ENCODE results near the gene COL4A2.

COL4A2 gene

DNA sequence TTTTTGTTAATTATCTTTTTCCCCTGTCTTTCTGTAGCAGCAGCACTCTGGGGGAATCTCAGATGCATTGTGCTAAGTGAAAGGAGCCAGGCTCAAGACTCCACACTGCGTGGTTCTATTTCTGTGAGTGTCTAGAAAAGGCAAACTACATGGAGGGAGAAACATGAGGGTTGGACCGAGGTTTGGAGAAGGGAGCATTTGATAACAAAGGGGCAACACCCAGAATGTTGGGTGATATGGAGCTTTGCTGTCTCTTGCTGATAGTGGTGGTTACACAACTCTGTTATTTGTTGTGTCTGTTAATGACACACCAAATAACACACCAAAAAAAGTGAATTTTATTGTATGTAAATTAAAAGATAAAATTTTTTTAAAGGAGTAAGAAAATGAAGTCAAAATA is 107.8 kb downstream of the COL4A2 start:
- Histone ChIP-seq H3K9ac (ENCODE audit: low read length) (no peak overlapping the region), H3K4me3 (ENCODE audit: low read length) (no peak overlapping the region), H3K4me1 (ENCODE audit: control insufficient read depth, insufficient read depth, low read length) (peaks cover 56% of the 10 kb centered on the region), H3K27ac (ENCODE audit: low read depth, low read length) (peak overlapping the region; percentile 38), H3K36me3 (ENCODE audit: control insufficient read depth, insufficient read depth, low read length) (no peaks in the 10 kb centered on the region), H3K27me3 (ENCODE audit: control insufficient read depth, insufficient read depth, low read length) (no peaks in the 10 kb centered on the region)

DNA sequence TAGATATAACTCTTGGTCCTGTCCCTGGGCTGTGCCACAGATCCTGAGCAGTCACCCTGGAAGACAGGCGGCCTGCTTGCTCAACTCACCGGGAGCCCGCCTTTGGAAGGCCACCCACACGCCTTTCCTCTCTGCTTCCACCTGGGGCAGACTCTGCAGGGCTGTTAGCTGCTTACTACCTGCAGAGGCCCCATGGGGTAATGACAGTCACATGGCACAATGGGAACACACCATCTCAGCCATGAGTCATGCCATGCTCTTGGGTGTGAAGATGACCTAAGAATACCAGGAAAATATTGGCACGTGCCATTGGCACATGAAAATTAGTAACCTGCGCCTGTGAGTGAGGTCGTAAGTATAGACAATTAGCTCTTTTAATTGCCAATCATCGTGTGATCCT is 108.6 kb downstream of the COL4A2 start:
- Histone ChIP-seq H3K27me3 (ENCODE audit: control insufficient read depth, insufficient read depth, low read length) (no peaks in the 10 kb centered on the region), H3K4me3 (ENCODE audit: low read length) (no peak overlapping the region), H3K9ac (ENCODE audit: low read length) (no peak overlapping the region), H3K36me3 (ENCODE audit: control insufficient read depth, insufficient read depth, low read length) (no peaks in the 10 kb centered on the region), H3K27ac (ENCODE audit: low read depth, low read length) (peak overlapping the region; percentile 82), H3K4me1 (ENCODE audit: control insufficient read depth, insufficient read depth, low read length) (peaks cover 49% of the 10 kb centered on the region)

DNA sequence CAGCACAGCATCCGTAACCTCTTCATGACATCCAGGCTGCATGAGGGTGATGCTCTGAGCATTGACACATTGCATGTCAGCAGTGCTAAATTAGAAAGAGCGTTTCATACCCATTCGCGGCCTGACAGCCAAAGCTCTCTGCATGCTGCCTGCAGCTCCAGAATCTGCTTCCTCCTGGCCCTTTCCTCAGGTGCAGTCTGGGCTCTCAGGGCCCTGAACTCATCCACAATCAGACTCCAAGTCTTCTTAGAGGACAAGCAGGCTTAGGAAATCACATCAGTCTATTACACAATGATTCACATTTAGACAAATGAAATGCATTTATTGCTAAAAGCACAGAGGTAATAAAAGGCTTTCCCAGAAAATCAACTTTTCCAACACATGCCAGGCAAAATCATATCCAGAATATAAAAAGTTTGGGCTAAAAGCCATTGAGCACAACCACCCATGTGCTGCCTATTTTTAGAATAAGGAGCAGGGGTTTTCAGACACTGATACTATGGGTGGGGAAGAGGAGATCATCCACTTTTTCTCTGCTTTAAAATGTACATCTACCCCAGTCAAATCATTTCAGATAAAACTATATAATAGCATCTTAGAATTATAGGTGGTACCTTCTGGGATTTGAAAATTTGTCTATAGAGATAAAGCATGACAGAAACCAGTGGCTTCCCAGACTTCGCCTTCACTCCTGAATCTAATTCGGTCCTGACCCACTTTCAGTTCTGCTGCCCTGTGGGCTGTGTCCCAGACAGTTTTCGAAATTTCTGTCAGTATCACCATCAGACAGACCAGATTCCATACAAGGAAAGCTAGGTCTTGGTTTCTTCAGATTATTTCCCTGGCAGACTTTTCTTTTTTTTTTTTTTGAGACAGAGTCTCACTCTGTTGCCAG is 109.3 kb downstream of the COL4A2 start:
- H3K27ac ChIP-seq (ENCODE audit: low read depth, low read length), result peak overlapping the region; percentile 82
- no peak overlapping the region for H3K9ac ChIP-seq (ENCODE audit: low read length)
- H3K4me3 ChIP-seq (ENCODE audit: low read length), result no peak overlapping the region
- H3K4me1 ChIP-seq (ENCODE audit: control insufficient read depth, insufficient read depth, low read length), result peaks cover 42% of the 10 kb centered on the region
- H3K27me3 ChIP-seq (ENCODE audit: control insufficient read depth, insufficient read depth, low read length), result no peaks in the 10 kb centered on the region
- H3K36me3 ChIP-seq (ENCODE audit: control insufficient read depth, insufficient read depth, low read length), result no peaks in the 10 kb centered on the region

DNA sequence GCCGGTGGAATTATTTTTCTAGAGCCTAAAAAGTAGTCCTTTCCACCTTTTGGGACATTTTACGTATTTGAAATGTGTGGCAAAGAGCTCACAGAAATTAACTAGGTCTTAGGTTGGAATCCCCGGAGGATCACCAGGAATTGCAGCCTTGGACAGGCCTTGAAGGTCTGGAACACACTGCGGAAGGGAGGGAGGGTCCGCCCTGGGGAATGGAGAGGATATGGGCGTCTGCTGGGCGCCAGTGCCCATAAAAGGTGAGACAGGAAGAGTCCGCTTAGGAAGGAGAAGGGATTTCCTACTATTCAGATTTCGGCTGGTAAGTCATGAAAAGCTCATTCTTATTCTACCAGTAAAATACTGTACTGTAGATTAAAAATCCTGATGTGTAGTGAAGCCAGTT is 111.9 kb downstream of the COL4A2 start:
- Histone ChIP-seq H3K27me3 (ENCODE audit: control insufficient read depth, insufficient read depth, low read length) (no peaks in the 10 kb centered on the region), H3K27ac (ENCODE audit: low read depth, low read length) (no peak overlapping the region), H3K36me3 (ENCODE audit: control insufficient read depth, insufficient read depth, low read length) (no peaks in the 10 kb centered on the region), H3K4me1 (ENCODE audit: control insufficient read depth, insufficient read depth, low read length) (peaks cover 36% of the 10 kb centered on the region), H3K9ac (ENCODE audit: low read length) (no peak overlapping the region), H3K4me3 (ENCODE audit: low read length) (no peak overlapping the region)

DNA sequence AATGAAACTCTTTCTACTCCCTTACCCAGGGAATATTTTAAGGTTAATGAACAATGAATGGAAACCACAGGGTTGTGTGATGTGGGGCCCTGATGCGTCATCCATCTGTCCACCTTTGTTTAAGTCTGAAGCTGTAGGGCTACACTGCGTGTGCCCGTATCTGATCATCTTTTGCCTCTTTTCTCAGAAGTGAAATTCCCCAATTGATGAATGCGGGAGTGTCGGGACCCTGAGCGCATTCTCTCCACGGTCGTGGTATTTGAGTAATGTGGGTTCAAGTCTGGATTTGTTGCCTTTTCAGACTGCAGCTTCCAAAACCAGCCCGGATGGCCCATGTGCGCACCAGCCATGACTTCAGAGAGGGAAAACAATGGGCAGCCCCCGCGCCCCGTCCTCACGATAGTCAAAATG is 112.3 kb downstream of the COL4A2 start:
- peak overlapping the region; percentile 34 for H3K27ac ChIP-seq (ENCODE audit: low read depth, low read length)
- no peaks in the 10 kb centered on the region for H3K27me3 ChIP-seq (ENCODE audit: control insufficient read depth, insufficient read depth, low read length)
- peaks cover 36% of the 10 kb centered on the region for H3K4me1 ChIP-seq (ENCODE audit: control insufficient read depth, insufficient read depth, low read length)
- no peak overlapping the region for H3K4me3 ChIP-seq (ENCODE audit: low read length)
- H3K36me3 ChIP-seq (ENCODE audit: control insufficient read depth, insufficient read depth, low read length), result no peaks in the 10 kb centered on the region
- no peak overlapping the region for H3K9ac ChIP-seq (ENCODE audit: low read length)

DNA sequence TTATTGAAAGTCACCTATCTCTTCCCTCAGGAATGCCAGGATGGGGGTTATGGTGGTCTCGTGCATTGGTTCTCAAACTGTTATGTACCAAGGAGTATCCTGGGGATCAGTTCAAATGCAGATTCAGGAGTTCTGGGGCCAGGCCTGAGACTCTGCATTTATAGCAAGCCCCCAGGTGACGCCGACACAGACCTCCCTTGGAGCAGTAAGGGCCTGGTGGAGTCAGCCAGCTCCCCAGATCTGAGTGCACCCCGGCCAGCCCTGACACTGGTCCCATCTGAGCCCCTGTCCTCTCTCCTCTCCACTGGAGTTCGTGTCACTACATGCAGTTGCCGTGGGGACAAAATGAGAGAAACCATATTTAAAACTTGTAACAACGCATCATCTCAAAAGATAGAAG is 112.9 kb downstream of the COL4A2 start:
- Histone ChIP-seq H3K4me3 (ENCODE audit: low read length) (no peak overlapping the region), H3K4me1 (ENCODE audit: control insufficient read depth, insufficient read depth, low read length) (peaks cover 39% of the 10 kb centered on the region)

DNA sequence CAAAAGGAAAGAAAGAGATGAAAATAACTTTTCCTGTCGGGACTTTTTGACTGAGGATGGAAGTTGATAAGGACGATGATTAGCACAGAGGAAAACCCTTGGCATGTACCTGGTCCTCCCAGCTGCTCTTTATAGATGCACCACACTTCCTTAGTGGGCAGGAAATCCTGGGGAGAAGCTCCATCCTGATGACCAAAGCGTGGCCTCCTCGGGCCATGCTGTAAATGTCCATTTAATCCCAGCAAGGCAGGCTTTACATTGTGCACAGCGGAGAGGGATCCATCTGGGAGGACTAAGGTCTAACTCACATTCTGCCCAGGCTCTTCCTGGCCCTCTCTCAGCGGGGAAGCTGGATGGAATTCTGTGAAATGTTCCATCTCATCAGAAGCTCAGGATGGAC is 113.5 kb downstream of the COL4A2 start:
- Histone ChIP-seq H3K9ac (ENCODE audit: low read length) (no peak overlapping the region), H3K4me1 (ENCODE audit: control insufficient read depth, insufficient read depth, low read length) (peaks cover 44% of the 10 kb centered on the region), H3K27ac (ENCODE audit: low read depth, low read length) (peak overlapping the region; percentile 18)

More for the DNA sequence above, 112.9 kb downstream of the COL4A2 start:
- Histone ChIP-seq H3K36me3 (ENCODE audit: control insufficient read depth, insufficient read depth, low read length) (no peaks in the 10 kb centered on the region), H3K27ac (ENCODE audit: low read depth, low read length) (peak overlapping the region; percentile 34), H3K27me3 (ENCODE audit: control insufficient read depth, insufficient read depth, low read length) (no peaks in the 10 kb centered on the region), H3K9ac (ENCODE audit: low read length) (no peak overlapping the region)

DNA sequence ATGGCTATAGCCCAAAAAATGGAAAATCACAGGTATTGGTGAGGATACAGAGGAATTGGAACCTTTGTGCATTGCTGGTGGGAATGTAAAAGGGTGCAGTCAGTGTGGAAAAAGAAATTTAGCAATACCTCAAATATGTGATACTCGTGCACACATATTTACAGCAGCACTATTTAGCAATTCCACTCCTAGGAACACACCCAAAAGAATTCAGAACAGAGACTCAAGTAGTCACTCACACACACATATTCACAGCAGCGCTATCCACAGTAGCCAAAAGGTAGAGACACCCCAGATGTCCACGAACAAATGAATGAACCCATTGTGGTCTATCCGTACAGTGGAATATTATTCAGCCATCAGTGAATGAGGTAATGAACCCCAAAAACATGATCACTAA is 114.0 kb downstream of the COL4A2 start:
- Histone ChIP-seq H3K27ac (ENCODE audit: low read depth, low read length) (peak overlapping the region; percentile 18), H3K27me3 (ENCODE audit: control insufficient read depth, insufficient read depth, low read length) (no peaks in the 10 kb centered on the region), H3K4me3 (ENCODE audit: low read length) (no peak overlapping the region), H3K9ac (ENCODE audit: low read length) (no peak overlapping the region), H3K36me3 (ENCODE audit: control insufficient read depth, insufficient read depth, low read length) (no peaks in the 10 kb centered on the region), H3K4me1 (ENCODE audit: control insufficient read depth, insufficient read depth, low read length) (peaks cover 41% of the 10 kb centered on the region)

More for the DNA sequence above, 113.5 kb downstream of the COL4A2 start:
- Histone ChIP-seq H3K4me3 (ENCODE audit: low read length) (no peak overlapping the region), H3K36me3 (ENCODE audit: control insufficient read depth, insufficient read depth, low read length) (no peaks in the 10 kb centered on the region), H3K27me3 (ENCODE audit: control insufficient read depth, insufficient read depth, low read length) (no peaks in the 10 kb centered on the region)

DNA sequence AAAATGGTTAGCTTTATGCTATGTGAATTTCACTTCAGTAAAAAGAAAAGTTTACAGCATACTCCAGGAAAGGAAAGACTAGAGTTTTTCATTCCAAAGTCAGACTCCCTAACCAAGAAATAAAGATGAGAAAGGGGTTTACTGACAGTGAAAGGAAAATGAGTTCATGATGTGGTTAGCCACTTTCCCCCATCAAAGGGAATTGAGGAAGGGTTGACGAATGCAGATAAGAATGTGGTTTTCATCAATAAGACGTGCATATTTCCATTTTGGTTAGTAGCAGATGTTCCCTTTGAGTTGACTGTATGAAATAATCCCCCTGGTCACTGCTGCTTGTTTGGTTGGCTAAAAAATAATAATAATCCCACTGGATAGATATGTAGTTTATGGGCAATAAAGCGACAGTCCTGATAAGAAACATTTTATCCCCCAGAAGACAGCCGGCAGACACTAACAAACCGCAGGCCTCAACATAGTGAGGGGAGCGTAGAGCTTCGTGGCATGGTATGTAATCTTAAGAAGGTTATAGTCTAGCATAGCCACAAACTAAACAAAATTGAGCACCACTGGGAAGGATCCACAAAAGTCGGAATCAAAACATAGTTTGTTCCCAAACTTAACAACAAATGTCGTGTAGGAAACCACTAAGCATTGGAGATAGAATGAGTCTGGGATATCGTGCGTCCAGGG is 114.8 kb downstream of the COL4A2 start:
- H3K9ac ChIP-seq (ENCODE audit: low read length), result no peak overlapping the region
- no peaks in the 10 kb centered on the region for H3K27me3 ChIP-seq (ENCODE audit: control insufficient read depth, insufficient read depth, low read length)
- H3K36me3 ChIP-seq (ENCODE audit: control insufficient read depth, insufficient read depth, low read length), result no peaks in the 10 kb centered on the region
- H3K27ac ChIP-seq (ENCODE audit: low read depth, low read length), result peak overlapping the region; percentile 16
- H3K4me3 ChIP-seq (ENCODE audit: low read length), result no peak overlapping the region
- peaks cover 42% of the 10 kb centered on the region for H3K4me1 ChIP-seq (ENCODE audit: control insufficient read depth, insufficient read depth, low read length)

DNA sequence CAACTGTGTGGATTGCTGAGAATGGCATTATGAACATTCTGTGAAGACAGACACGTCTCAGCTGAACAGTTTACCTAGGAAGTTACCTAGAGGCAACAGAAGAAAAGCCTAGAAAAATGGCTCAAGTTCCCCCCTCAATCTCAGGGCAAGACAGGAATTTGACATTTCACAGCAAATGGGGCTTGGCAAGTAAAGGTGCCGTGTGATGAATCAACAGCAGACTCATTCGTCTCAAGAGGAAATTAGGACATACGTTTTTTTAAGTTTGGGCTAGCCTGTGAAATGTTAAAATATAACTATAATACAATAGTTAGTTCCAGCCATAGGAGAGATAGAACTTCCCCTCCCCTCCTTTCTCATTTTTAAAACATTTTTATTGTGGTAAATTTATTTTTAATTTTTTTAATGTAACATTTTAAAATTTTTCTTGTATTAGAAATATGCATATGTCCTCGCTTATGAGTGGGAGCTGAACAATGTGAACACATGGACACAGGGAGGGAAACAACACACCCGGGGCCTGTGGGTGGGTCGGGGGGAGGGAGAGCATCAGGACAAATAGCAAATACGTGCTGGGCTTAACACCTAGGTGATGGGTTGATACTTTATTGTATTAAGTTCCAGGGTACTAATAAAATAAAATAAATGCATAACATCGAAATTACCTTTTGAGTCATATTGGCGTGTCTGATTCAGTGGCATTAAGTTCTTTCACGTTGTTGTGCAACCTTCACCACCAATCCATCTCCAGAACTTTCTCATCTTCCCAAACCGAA is 116.0 kb downstream of the COL4A2 start:
- no peaks in the 10 kb centered on the region for H3K27me3 ChIP-seq (ENCODE audit: control insufficient read depth, insufficient read depth, low read length)
- H3K36me3 ChIP-seq (ENCODE audit: control insufficient read depth, insufficient read depth, low read length), result no peaks in the 10 kb centered on the region
- no peak overlapping the region for H3K4me3 ChIP-seq (ENCODE audit: low read length)
- H3K4me1 ChIP-seq (ENCODE audit: control insufficient read depth, insufficient read depth, low read length), result peaks cover 32% of the 10 kb centered on the region
- H3K27ac ChIP-seq (ENCODE audit: low read depth, low read length), result peak overlapping the region; percentile 16
- H3K9ac ChIP-seq (ENCODE audit: low read length), result no peak overlapping the region

DNA sequence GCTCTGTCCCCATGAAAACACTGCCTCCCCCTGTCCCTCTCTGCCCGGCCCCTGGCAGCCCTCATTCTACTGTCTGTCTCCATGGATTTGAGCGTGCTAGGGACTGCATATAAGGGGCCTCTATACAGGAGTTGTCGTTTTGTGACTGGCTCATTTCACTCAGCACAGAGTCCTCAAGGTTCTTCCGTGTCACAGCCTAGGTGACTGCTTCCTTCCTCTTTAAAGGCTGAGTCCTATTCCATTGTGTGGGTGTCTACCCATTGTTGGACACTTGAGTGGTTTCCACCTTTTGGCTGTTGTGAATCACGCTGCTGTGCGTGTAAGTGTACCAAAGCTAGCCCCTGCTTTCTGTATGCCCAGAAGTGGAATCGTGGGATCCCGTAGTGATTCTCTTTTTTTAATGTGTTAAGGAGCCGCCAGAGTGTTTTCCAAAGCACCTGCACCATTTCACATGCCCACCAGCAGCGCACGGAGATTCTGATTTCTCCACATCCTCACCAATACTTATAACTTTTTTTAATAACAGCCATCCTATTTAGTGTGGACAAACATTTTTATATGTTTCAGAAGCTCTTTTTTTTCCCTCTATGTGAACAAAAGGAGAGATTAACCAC is 116.7 kb downstream of the COL4A2 start:
- no peaks in the 10 kb centered on the region for H3K27me3 ChIP-seq (ENCODE audit: control insufficient read depth, insufficient read depth, low read length)
- H3K36me3 ChIP-seq (ENCODE audit: control insufficient read depth, insufficient read depth, low read length), result no peaks in the 10 kb centered on the region
- H3K4me1 ChIP-seq (ENCODE audit: control insufficient read depth, insufficient read depth, low read length), result peaks cover 28% of the 10 kb centered on the region
- no peak overlapping the region for H3K27ac ChIP-seq (ENCODE audit: low read depth, low read length)
- no peak overlapping the region for H3K9ac ChIP-seq (ENCODE audit: low read length)
- H3K4me3 ChIP-seq (ENCODE audit: low read length), result no peak overlapping the region
